ENCODE data around the gene MYOZ3. TPM values are rescaled to one million over a fixed set of nuclear protein-coding genes. Genes with fewer than 3 reads are reported as not detected.

The MYOZ3 gene
- total and polyA plus RNA-seq, 2 experiments from 2014 or later = 0.32 to 0.71 TPM

DNA sequence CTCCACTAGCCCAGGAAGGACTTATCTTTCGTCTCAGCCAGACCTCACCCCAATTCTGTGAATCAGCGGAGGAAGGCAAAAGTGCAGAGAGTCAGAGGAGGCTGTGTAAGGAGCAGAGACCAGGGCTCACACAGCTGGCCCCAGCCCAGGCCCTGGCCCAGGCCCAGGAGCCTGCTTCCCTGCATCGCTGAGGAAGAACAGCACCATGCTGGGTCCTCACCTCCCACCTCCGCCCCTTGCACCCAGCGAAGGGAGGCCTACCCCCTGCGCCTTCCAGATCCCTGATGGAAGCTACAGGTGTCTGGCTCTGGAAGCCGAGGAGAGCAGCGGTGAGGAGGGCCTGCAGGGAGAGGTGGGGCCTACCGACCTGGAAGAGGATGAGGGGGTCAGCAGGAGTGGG, 42.9 kb upstream of the MYOZ3 start:
- Histone ChIP-seq H3K27ac (no peak overlapping the region), H3K36me3 (ENCODE audit: low read depth) (no peaks in the 10 kb centered on the region), H2AFZ (no peak overlapping the region), H3F3A (ENCODE audit: insufficient read depth) (peaks cover 22% of the 10 kb centered on the region), H3K9me3 (ENCODE audit: low read depth) (no peaks in the 10 kb centered on the region), H3K4me1 (ENCODE audit: insufficient read depth) (peaks cover 40% of the 10 kb centered on the region), H4K20me1 (ENCODE audit: insufficient read depth) (no peaks in the 10 kb centered on the region), H3K27me3 (replicated peaks; ENCODE audit: insufficient read depth) (no peaks in the 10 kb centered on the region), H3K9ac (no peak overlapping the region), H3K79me2 (ENCODE audit: insufficient read depth) (no peaks in the 10 kb centered on the region), H3K4me2 (ENCODE audit: unreplicated experiment) (no peak overlapping the region), H3K9me2 (ENCODE audit: insufficient read depth) (no peaks in the 10 kb centered on the region), H3K4me3 (no peak overlapping the region)
- 92 to 93% methylated on average over 9 of the region's 9 CpGs for WGBS, 2 experiments (ENCODE audit: low coverage in 1 of 2, low lambda C conversion rate in 2 of 2, missing lambda C conversion rate in 2 of 2)
- in situ Hi-C loops (cut with MboI) = no loop called here
- DNase-seq = no peak
- TF ChIP-seq EZH2 (IDR thresholded peaks at IDR 0.05; ENCODE audit: insufficient read depth, poor library complexity, severe bottlenecking) (no peak), EZH2phosphoT487 (IDR thresholded peaks at IDR 0.05; ENCODE audit: insufficient read depth, low read depth) (no peak)

DNA sequence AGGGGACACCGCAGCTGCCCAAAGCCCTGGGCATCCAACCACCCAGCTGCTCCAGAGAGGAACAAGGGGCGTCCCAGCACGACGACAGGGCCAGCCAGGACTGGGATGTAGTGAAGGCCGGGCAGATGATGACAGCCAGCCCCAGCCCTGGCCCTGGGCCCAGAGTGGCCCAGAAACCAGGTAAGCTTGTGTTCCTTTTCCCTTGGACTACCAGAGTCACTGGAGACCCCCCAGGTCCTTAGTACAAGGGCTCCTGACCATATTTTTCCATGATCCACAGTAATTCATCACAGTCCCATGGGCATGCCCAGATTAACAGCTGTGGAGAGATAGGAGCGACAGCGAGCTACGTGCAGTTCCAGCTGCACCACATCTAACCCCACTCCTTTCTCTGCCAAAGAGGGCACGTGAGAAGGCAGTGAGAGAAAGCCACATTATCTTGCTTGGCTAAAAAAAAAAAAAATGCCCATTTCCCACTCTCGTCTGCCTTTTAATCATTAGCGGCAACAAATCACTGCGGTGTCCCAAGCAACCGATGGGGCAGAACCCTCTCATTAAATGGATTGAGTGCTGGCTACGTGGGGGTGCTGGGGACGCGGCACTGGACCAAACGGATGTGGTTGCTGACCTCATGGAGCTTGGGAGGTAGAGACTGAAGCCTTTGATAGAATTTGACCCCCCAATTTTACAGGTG, 42.3 kb upstream of the MYOZ3 start:
- WGBS, 2 experiments (ENCODE audit: low coverage in 1 of 2, low lambda C conversion rate in 2 of 2, missing lambda C conversion rate in 2 of 2) = 79 to 80% methylated on average over 17 of the region's 17 CpGs
- H3K36me3 ChIP-seq (ENCODE audit: low read depth) = no peaks in the 10 kb centered on the region
- no peaks in the 10 kb centered on the region for H3K79me2 ChIP-seq (ENCODE audit: insufficient read depth)
- H3K9ac ChIP-seq = peak overlapping the region; percentile 56
- peaks cover 44% of the 10 kb centered on the region for H3K4me1 ChIP-seq (ENCODE audit: insufficient read depth)
- no peaks in the 10 kb centered on the region for H3K9me3 ChIP-seq (ENCODE audit: low read depth)
- no peaks in the 10 kb centered on the region for H4K20me1 ChIP-seq (ENCODE audit: insufficient read depth)
- H3K27me3 ChIP-seq (replicated peaks; ENCODE audit: insufficient read depth) = no peaks in the 10 kb centered on the region
- in situ Hi-C loops (cut with MboI) = no loop called here
- DNase-seq = no peak
- TF ChIP-seq EZH2phosphoT487 (IDR thresholded peaks at IDR 0.05; ENCODE audit: insufficient read depth, low read depth) (no peak), EZH2 (IDR thresholded peaks at IDR 0.05; ENCODE audit: insufficient read depth, poor library complexity, severe bottlenecking) (no peak)
- H3K27ac ChIP-seq = peak overlapping the region; percentile 50
- H3F3A ChIP-seq (ENCODE audit: insufficient read depth) = peaks cover 27% of the 10 kb centered on the region
- H3K4me2 ChIP-seq (ENCODE audit: unreplicated experiment) = peak overlapping the region; percentile 33
- H3K9me2 ChIP-seq (ENCODE audit: insufficient read depth) = no peaks in the 10 kb centered on the region
- H2AFZ ChIP-seq = peak overlapping the region; percentile 29; the same call in 1 of the 2 replicates
- H3K4me3 ChIP-seq = no peak overlapping the region; the same call in 1 of the 2 replicates

DNA sequence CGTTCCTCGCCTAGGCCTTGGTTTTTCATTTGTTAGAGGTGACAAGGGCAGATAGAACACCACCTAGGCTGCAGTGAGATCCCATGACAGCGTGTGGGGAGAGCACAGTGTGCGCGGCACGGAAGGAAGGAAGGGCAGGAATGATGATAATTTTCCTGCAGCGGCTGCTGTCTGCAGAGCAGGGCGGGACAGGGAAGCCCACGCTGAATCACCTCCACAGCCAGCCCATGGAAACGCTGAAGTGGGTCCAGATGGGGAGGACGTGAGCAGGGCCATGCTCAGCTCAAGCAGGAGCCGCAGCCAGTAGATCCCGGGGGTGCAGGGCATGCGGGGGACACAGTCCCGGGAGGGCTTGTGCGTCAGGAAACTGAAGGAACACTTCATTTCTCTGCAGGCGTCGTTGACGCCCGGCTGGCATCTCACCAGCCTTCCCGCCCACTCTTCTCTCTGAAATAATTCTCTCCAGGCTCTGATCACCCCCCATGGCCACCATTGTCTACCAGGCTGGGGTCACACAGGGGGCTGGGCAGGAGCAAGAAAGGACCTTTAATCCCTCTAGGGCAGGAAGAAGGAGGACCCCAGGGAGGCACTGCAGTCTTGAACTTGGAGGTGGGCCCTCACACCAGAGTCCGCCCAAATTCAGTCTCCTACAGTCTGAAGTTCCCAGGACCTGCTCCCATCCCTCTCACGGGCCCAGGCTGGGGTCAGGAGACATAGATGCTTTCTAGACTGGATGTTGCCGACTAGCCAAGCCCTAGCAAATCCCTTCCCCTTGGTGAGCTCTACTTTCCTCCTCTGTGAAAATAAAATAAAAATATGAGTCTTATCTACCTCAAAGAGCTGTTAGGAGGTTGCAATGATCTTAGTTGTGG, 41.5 kb upstream of the MYOZ3 start:
- peak overlapping the region; percentile 56 for H3K27ac ChIP-seq
- H3K4me3 ChIP-seq = no peak overlapping the region; the same call in 1 of the 2 replicates
- peak overlapping the region; percentile 29; the same call in 1 of the 2 replicates for H2AFZ ChIP-seq

DNA sequence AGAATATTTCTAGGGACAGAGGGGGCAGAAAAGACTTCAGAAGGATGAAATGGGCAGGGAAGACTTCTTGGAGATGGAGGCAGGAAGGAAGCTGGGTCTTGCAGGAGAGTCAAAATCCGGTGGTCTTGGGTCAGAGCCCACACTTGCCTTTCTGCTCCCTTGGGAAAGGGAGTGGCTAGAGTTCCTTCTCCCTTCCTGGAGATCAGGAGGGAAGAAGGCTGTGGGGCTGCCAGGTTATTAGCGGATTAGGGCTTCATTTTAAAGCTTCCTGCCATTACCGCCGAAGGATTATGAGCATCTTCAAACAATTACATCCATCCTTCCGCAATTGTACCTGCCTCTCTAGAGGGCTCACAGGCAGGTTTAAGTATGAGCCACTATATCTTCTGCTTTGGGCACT, 39.8 kb upstream of the MYOZ3 start:
- no peaks in the 10 kb centered on the region for H3K9me2 ChIP-seq (ENCODE audit: insufficient read depth)
- H3F3A ChIP-seq (ENCODE audit: insufficient read depth) = peaks cover 27% of the 10 kb centered on the region
- in situ Hi-C loops (cut with MboI) = no loop called here
- no peak overlapping the region for H3K4me2 ChIP-seq (ENCODE audit: unreplicated experiment)
- no peak overlapping the region for H3K27ac ChIP-seq
- 72 to 79% methylated on average over 5 of the region's 5 CpGs for WGBS, 2 experiments (ENCODE audit: low coverage in 1 of 2, low lambda C conversion rate in 2 of 2, missing lambda C conversion rate in 2 of 2)
- no peak overlapping the region for H3K4me3 ChIP-seq
- no peaks in the 10 kb centered on the region for H3K9me3 ChIP-seq (ENCODE audit: low read depth)
- no peaks in the 10 kb centered on the region for H4K20me1 ChIP-seq (ENCODE audit: insufficient read depth)
- peaks cover 12% of the 10 kb centered on the region; the same call in 1 of the 2 replicates for H3K79me2 ChIP-seq (ENCODE audit: insufficient read depth)
- no peak for TF ChIP-seq EZH2phosphoT487 (IDR thresholded peaks at IDR 0.05; ENCODE audit: insufficient read depth, low read depth)
- TF ChIP-seq EZH2 (IDR thresholded peaks at IDR 0.05; ENCODE audit: insufficient read depth, poor library complexity, severe bottlenecking) = no peak
- H3K36me3 ChIP-seq (ENCODE audit: low read depth) = no peaks in the 10 kb centered on the region
- no peak for DNase-seq
- no peak overlapping the region for H3K9ac ChIP-seq
- H3K27me3 ChIP-seq (replicated peaks; ENCODE audit: insufficient read depth) = no peaks in the 10 kb centered on the region
- peaks cover 36% of the 10 kb centered on the region for H3K4me1 ChIP-seq (ENCODE audit: insufficient read depth)
- H2AFZ ChIP-seq = no peak overlapping the region

More for the DNA sequence above, 41.5 kb upstream of the MYOZ3 start:
- no peaks in the 10 kb centered on the region for H3K27me3 ChIP-seq (replicated peaks; ENCODE audit: insufficient read depth)
- H3K9ac ChIP-seq = peak overlapping the region; percentile 56
- WGBS, 2 experiments (ENCODE audit: low coverage in 1 of 2, low lambda C conversion rate in 2 of 2, missing lambda C conversion rate in 2 of 2) = 10 to 11% methylated on average over 24 of the region's 24 CpGs
- H3K9me3 ChIP-seq (ENCODE audit: low read depth) = no peaks in the 10 kb centered on the region
- peak; percentile 96 for DNase-seq
- in situ Hi-C loops (cut with MboI) = no loop called here
- no peaks in the 10 kb centered on the region for H4K20me1 ChIP-seq (ENCODE audit: insufficient read depth)
- H3K36me3 ChIP-seq (ENCODE audit: low read depth) = no peaks in the 10 kb centered on the region
- no peaks in the 10 kb centered on the region for H3K9me2 ChIP-seq (ENCODE audit: insufficient read depth)
- no peaks in the 10 kb centered on the region for H3K79me2 ChIP-seq (ENCODE audit: insufficient read depth)
- peaks cover 27% of the 10 kb centered on the region for H3F3A ChIP-seq (ENCODE audit: insufficient read depth)
- H3K4me2 ChIP-seq (ENCODE audit: unreplicated experiment) = peak overlapping the region; percentile 33
- TF ChIP-seq EZH2phosphoT487 (IDR thresholded peaks at IDR 0.05; ENCODE audit: insufficient read depth, low read depth) (no peak), EZH2 (IDR thresholded peaks at IDR 0.05; ENCODE audit: insufficient read depth, poor library complexity, severe bottlenecking) (no peak)
- H3K4me1 ChIP-seq (ENCODE audit: insufficient read depth) = peaks cover 49% of the 10 kb centered on the region
